GM18858 (cell line): ENCODE measurements around the gene AZIN2.
"Not testable (repeated sequence)": the region's sequence is repeated elsewhere in the genome, so short reads cannot be mapped to it uniquely, and the experiment has no call there.

Experiments
- ATAC-seq: cut with Tn5 transposase; IDR thresholded peaks from one replicate; pipeline ENCODE4 v1.9.1; 2021; ENCODE audit not compliant: unreplicated experiment

AZIN2 gene

GRCh38 chr1:33093004-33093403, 12.1 kb downstream of the AZIN2 start:
- ATAC-seq: no peak

GRCh38 chr1:33094486-33094885, 13.5 kb downstream of the AZIN2 start:
- ATAC-seq: no peak

GRCh38 chr1:33094971-33095604, 14.1 kb downstream of the AZIN2 start:
- no peak for ATAC-seq

GRCh38 chr1:33096363-33097005, 15.5 kb downstream of the AZIN2 start:
- no peak for ATAC-seq

GRCh38 chr1:33097137-33097611, 16.2 kb downstream of the AZIN2 start:
- no peak for ATAC-seq

GRCh38 chr1:33097762-33098161, 16.8 kb downstream of the AZIN2 start:
- no peak for ATAC-seq

GRCh38 chr1:33098371-33098770, 17.4 kb downstream of the AZIN2 start:
- no peak for ATAC-seq

GRCh38 chr1:33099290-33100118, 18.6 kb downstream of the AZIN2 start:
- ATAC-seq: no peak

- not testable (repeated sequence) for ATAC-seq
Measured at GRCh38 chr1:33100119-33100415, 19.1 kb downstream of the AZIN2 start.

- no peak for ATAC-seq
Measured at GRCh38 chr1:33110477-33110876, 29.5 kb downstream of the AZIN2 start.

- ATAC-seq: no peak
Measured at GRCh38 chr1:33111965-33112364, 31.0 kb downstream of the AZIN2 start.

GRCh38 chr1:33117440-33118085, 36.6 kb downstream of the AZIN2 start:
- ATAC-seq: no peak

- no peak for ATAC-seq
Measured at GRCh38 chr1:33118274-33118673, 37.3 kb downstream of the AZIN2 start.

GRCh38 chr1:33119050-33119449, 38.1 kb downstream of the AZIN2 start:
- ATAC-seq: no peak

- no peak for ATAC-seq
Measured at GRCh38 chr1:33119532-33120217, 38.7 kb downstream of the AZIN2 start.

GRCh38 chr1:33120436-33121231, 39.7 kb downstream of the AZIN2 start:
- ATAC-seq: no peak

- ATAC-seq: no peak
Measured at GRCh38 chr1:33121728-33122127, 40.8 kb downstream of the AZIN2 start.

GRCh38 chr1:33122483-33123178, 41.7 kb downstream of the AZIN2 start:
- no peak for ATAC-seq

- no peak for ATAC-seq
Measured at GRCh38 chr1:33123266-33123665, 42.3 kb downstream of the AZIN2 start.

GRCh38 chr1:33124647-33125046, 43.7 kb downstream of the AZIN2 start:
- ATAC-seq: not testable (repeated sequence)
